Cerebellar nuclear complex (tissue), 1 donor: ENCODE data around the gene SH3PXD2A.

Experiments used
- DNase-seq, 2 experiments: peaks; one replicate each; lab custom pipeline; 2025; lab: John Stamatoyannopoulos, UW

The SH3PXD2A gene

GRCh38 chr10:103582331-103583123, 272.8 kb downstream of the SH3PXD2A start:
- no peak for DNase-seq

- DNase-seq, result no peak
These were observed 273.9 kb downstream of the SH3PXD2A start for GRCh38 chr10:103581499-103581898.

- DNase-seq, result no peak
These were observed 274.9 kb downstream of the SH3PXD2A start for GRCh38 chr10:103580430-103580829.

GRCh38 chr10:103580011-103580410, 275.4 kb downstream of the SH3PXD2A start:
- no peak for DNase-seq

- DNase-seq, result no peak
These were observed 276.5 kb downstream of the SH3PXD2A start for GRCh38 chr10:103578782-103579382.

GRCh38 chr10:103576862-103577261, 278.5 kb downstream of the SH3PXD2A start:
- no peak for DNase-seq

GRCh38 chr10:103576076-103576471, 279.3 kb downstream of the SH3PXD2A start:
- no peak for DNase-seq

- no peak for DNase-seq
These were observed 279.8 kb downstream of the SH3PXD2A start for GRCh38 chr10:103575416-103576075.

- DNase-seq, result no peak
These were observed 281.0 kb downstream of the SH3PXD2A start for GRCh38 chr10:103574097-103575061.

GRCh38 chr10:103573205-103573487, 282.2 kb downstream of the SH3PXD2A start:
- DNase-seq, result no peak

GRCh38 chr10:103572347-103573204, 282.8 kb downstream of the SH3PXD2A start:
- DNase-seq, result no peak

- no peak for DNase-seq
These were observed 283.8 kb downstream of the SH3PXD2A start for GRCh38 chr10:103571656-103571975.

GRCh38 chr10:103570844-103571655, 284.3 kb downstream of the SH3PXD2A start:
- no peak for DNase-seq

GRCh38 chr10:103569896-103570295, 285.5 kb downstream of the SH3PXD2A start:
- no peak for DNase-seq

- DNase-seq, result no peak
These were observed 286.9 kb downstream of the SH3PXD2A start for GRCh38 chr10:103568505-103568904.

- DNase-seq, result no peak
These were observed 288.8 kb downstream of the SH3PXD2A start for GRCh38 chr10:103566536-103566935.

- DNase-seq, result no peak
These were observed 290.4 kb downstream of the SH3PXD2A start for GRCh38 chr10:103564776-103565520.

- DNase-seq, result no peak
These were observed 291.3 kb downstream of the SH3PXD2A start for GRCh38 chr10:103564116-103564501.

GRCh38 chr10:103563231-103564115, 291.9 kb downstream of the SH3PXD2A start:
- DNase-seq, result no peak
